Upper lobe of left lung (tissue), 6 donors: ENCODE measurements around the gene NCF4. TPM values are rescaled to one million over a fixed set of nuclear protein-coding genes. Genes with fewer than 3 reads are reported as not detected.

Experiments used
- ATAC-seq, 2 donors: fragments of 200-7000 bp; cut with Tn5 transposase; one replicate each; pipeline ENCODE4 v1.9.1; 2022; ENCODE audit warnings: mild to moderate bottlenecking in 2 of 2, moderate library complexity in 2 of 2; ENCODE audit not compliant: low FRiP score in 2 of 2
- DNase-seq, 2 donors: peaks; one replicate each; pipeline ENCODE4 v3.0.0-alpha.2; 2019 to 2020
- H3K27ac ChIP-seq, 4 donors: fragments of 200-600 bp; sonication (generic); one replicate each; pipeline ENCODE4 v1.5.1; 2016 to 2019
- H3K27me3 ChIP-seq, 4 donors: fragments of 200-600 bp; sonication (generic); one replicate each; pipeline ENCODE4 v1.5.1; 2017 to 2019
- H3K36me3 ChIP-seq, 4 donors: fragments of 200-600 bp; sonication (generic); one replicate each; pipeline ENCODE4 v1.5.1; 2016 to 2019
- H3K4me1 ChIP-seq, 4 donors: fragments of 200-600 bp; sonication (generic); one replicate each; pipeline ENCODE4 v1.5.1; 2018 to 2019
- H3K4me3 ChIP-seq, 4 donors: fragments of 200-600 bp; sonication (generic); one replicate each; pipeline ENCODE4 v1.5.1; 2017 to 2019; ENCODE audit warnings: mild to moderate bottlenecking in 2 of 4, moderate library complexity in 1 of 4
- H3K9me3 ChIP-seq, 4 donors: fragments of 200-600 bp; sonication (generic); one replicate each; pipeline ENCODE4 v1.5.1; 2018 to 2019
- EP300 ChIP-seq, 4 donors: sonication (generic); formaldehyde crosslinking; IDR thresholded peaks; one replicate each; pipeline ENCODE4 v1.5.1; 2017; ENCODE audit warnings: antibody characterized with exemption in 4 of 4, control low read depth in 2 of 4
- POLR2A ChIP-seq, 4 donors: fragments of 450-650 bp; IDR thresholded peaks; one replicate each; pipeline ENCODE4 v1.5.1; 2016 to 2017; ENCODE audit warnings: antibody characterized with exemption in 4 of 4, mild to moderate bottlenecking in 2 of 4
- POLR2AphosphoS5 ChIP-seq, 2 donors: sonication (generic); formaldehyde crosslinking; IDR thresholded peaks; one replicate each; pipeline ENCODE4 v1.5.1; 2017; ENCODE audit warnings: antibody characterized with exemption in 2 of 2
- WGBS, 2 donors: methylation state at CpG; one replicate each; pipeline ENCODE4 v1.1.5; 2017 to 2018; 5-methylcytosine and 5-hydroxymethylcytosine counted together
- total RNA-seq, 6 donors: library from RNA; depleted of rRNA in 4 of 6; stranded (reverse); fragments of >200 nt in 4 of 6; gene quantifications; one replicate each; pipeline versions ENCODE4 v1.1.0 to v1.2.1, GENCODE V29; 2016 to 2021
- TF ChIP-seq, protein P1 (sequence below), 6 experiments: fragments of 450-650 bp in 4 of 6; fragments of 200-600 bp in 2 of 6; sonication (generic) in 2 of 6; IDR thresholded peaks; one replicate each; pipeline ENCODE4 v1.5.1; 2016 to 2019; ENCODE audit warnings: antibody characterized with exemption in 6 of 6
- donor health status: DM: no; HTN: no; CAD: no; lungs with moderate emphysema.
- donor health status: DM: no; HTN: yes; CAD: no; lungs with severe emphysema.

NCF4 gene
- total RNA-seq, 6 donors from 2014 or later, result 28.2 to 72.5 (median 54.3) TPM

DNA sequence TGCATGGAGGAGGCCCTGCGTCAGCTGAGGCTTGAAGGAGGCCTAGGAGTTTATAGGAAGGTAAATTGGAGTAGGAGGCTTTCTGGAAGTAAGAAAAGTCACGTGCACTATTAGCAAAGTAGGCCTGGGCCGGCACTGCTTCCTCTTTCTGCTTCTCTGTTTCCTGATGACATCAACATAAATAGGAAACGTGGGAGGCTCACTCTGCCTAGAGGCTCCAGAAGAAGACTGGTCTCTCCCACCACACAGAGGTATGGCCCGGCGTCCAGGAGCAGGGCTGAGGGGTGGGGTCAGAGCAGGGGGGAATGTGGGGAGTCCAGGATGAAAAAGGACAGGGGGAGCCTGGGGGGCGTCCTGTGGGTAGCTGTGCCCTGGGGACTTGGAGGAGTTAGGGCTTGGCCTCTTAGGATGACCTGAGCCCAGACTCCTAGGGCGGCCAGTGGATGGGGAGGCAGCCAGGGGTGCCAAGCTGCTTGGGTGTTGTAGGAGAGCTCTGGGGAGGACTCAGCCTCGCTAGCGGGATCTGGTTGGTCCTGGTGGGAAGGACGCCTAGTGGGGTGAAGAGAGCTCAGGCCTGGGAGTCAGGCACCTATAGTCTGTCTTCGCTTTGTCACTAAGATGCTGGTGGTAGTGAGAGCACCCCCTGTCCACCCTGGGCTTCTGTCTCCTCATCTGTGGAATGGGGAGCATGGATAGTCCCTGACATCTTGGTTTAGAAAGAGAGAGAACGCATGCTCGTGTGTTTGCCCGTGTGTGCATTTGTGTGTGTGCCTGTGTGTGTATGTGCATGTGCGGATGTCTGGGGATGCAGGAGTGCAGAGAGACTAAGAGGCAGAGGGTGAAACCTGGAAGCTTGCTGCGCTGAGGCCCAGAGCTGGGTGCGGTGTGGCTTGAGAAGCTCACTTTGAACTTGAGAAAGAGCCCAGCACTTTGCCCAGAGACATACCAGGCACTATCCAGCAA lies 52.9 kb downstream of the NCF4 start, which contains the start of gene CSF2RB:
TSS of gene CSF2RB (plus strand) at position 202 of the 963 bp plus-strand sequence. CDS start 8,580 bp downstream, outside the sequence.
- TF ChIP-seq POLR2AphosphoS5 (IDR thresholded peaks at IDR 0.05), result peak in 1 of 2 donors; percentile 45
- TF ChIP-seq, protein P1, sequence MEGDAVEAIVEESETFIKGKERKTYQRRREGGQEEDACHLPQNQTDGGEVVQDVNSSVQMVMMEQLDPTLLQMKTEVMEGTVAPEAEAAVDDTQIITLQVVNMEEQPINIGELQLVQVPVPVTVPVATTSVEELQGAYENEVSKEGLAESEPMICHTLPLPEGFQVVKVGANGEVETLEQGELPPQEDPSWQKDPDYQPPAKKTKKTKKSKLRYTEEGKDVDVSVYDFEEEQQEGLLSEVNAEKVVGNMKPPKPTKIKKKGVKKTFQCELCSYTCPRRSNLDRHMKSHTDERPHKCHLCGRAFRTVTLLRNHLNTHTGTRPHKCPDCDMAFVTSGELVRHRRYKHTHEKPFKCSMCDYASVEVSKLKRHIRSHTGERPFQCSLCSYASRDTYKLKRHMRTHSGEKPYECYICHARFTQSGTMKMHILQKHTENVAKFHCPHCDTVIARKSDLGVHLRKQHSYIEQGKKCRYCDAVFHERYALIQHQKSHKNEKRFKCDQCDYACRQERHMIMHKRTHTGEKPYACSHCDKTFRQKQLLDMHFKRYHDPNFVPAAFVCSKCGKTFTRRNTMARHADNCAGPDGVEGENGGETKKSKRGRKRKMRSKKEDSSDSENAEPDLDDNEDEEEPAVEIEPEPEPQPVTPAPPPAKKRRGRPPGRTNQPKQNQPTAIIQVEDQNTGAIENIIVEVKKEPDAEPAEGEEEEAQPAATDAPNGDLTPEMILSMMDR (IDR thresholded peaks at IDR 0.05), result no peak
- no peak for TF ChIP-seq EP300 (IDR thresholded peaks at IDR 0.05)
- TF ChIP-seq POLR2A (IDR thresholded peaks at IDR 0.05), result peak in 1 of 4 donors; percentile 50
- peak; percentile 46 to 81 for DNase-seq
- H3K4me1 ChIP-seq, result peaks cover 8 to 13% (median 11%) of the 10 kb centered on the region in 4 donors
- no peaks in the 10 kb centered on the region for H3K27me3 ChIP-seq
- H3K27ac ChIP-seq, result peak within 1 kb of the TSS; percentile 65 to 88 (median 84)
- peak within 1 kb of the TSS in 3 of 4 donors; percentile 30 to 50 (median 48) for H3K4me3 ChIP-seq
- ATAC-seq, result peak; percentile 86 to 94
- 46 to 50% methylated on average over 17 to 18 of the region's 18 CpGs for WGBS, 2 donors
- H3K9me3 ChIP-seq, result no peaks in the 10 kb centered on the region
- no peaks in the 10 kb centered on the region for H3K36me3 ChIP-seq

DNA sequence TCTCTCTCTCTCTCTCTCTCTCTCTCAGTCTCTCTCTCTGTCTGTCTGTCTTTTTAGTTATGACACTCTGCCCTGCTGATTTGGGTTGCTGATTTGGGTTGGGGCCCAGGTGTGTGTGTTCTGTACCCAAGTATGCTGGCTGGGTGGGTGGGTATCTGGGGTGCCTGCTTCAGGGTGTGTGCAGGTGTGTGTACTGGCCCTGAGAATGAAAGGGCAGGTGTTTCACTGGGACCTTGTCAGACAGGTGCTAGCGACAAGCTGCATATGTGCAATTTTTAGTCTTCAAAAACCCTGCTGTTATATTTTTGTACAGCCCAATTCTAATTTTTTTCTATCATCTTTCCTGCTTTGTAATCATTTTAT lies 53.6 kb downstream of the NCF4 start:
- DNase-seq (no peak), ATAC-seq (no peak)
- H3K9me3 ChIP-seq, result no peaks in the 10 kb centered on the region
- TF ChIP-seq EP300 (IDR thresholded peaks at IDR 0.05) (no peak), POLR2AphosphoS5 (IDR thresholded peaks at IDR 0.05) (no peak), POLR2A (IDR thresholded peaks at IDR 0.05) (no peak)
- TF ChIP-seq, protein P1 (IDR thresholded peaks at IDR 0.05), result no peak
- H3K4me3 ChIP-seq, result peak overlapping the region in 3 of 4 donors; percentile 30 to 50 (median 48)
- H3K4me1 ChIP-seq, result peaks cover 8 to 13% (median 11%) of the 10 kb centered on the region in 4 donors
- no peaks in the 10 kb centered on the region for H3K36me3 ChIP-seq
- H3K27ac ChIP-seq, result peak overlapping the region; percentile 65 to 88 (median 84)
- no peaks in the 10 kb centered on the region for H3K27me3 ChIP-seq
- 89 to 100% methylated on average over 1 of the region's 1 CpG for WGBS, 2 donors

DNA sequence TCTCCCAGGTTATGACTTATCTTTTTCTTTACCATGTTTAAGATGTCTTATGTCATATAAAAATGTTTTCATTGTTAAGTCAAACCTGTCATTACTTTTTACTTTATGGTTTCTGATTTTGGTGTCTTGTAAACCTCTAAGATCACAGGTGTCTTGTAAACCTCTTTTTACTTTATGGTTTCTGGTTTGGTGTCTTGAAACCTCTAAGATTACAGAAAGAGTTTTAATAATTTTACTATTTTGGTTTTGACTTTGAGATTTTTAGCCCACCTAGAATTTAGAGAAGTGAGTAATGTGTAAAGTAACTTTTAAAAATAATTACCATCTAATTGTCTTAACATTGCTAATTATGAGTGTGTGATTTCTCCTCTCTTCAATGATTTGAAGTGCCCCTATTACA lies 55.2 kb downstream of the NCF4 start:
- DNase-seq (no peak), ATAC-seq (no peak)
- Histone ChIP-seq H3K36me3 (no peaks in the 10 kb centered on the region), H3K27ac (no peak overlapping the region), H3K27me3 (no peaks in the 10 kb centered on the region), H3K9me3 (no peaks in the 10 kb centered on the region), H3K4me1 (peaks cover 8 to 13% (median 11%) of the 10 kb centered on the region in 4 donors), H3K4me3 (no peak overlapping the region)
- TF ChIP-seq, protein P1 (IDR thresholded peaks at IDR 0.05), result no peak
- no peak for TF ChIP-seq POLR2A (IDR thresholded peaks at IDR 0.05)
- TF ChIP-seq POLR2AphosphoS5 (IDR thresholded peaks at IDR 0.05), result no peak
- TF ChIP-seq EP300 (IDR thresholded peaks at IDR 0.05), result no peak

DNA sequence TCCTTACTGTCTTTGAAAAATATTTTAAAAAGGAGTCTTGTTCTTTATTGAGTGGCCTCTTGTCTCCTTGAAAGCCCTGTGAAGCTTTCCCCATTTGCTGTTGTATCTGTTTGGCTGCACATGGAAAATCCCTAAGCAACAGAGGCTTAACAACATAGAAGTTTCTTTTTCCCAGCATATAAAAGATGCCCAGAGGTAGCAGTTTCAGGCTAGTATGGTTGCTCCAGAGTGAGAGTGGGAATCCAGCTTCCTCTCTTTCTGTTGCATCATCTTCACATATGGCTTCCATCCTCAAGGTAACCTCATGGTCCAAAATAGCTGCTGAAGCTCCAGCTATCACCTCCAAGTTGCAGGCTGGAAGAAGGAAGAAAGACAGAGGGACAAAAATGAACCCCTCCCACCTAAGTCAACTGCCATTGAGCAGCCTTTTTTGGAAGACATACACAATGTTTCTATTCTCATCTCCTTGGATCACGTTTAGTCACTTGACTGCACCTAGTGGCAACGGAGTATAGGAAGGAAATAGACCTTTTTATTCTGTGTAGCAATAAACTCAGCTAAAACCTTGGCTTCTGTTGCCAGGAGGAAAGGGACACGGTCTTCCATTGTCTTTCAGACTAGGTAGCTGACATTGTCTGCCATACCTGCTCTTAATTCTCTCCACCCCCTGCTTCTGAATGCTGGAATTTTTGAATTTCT lies 57.9 kb downstream of the NCF4 start:
- DNase-seq (no peak), ATAC-seq (no peak)
- Histone ChIP-seq H3K27ac (no peak overlapping the region), H3K4me1 (peaks cover 4 to 15% (median 13%) of the 10 kb centered on the region in 4 donors), H3K36me3 (peaks cover 0 to 4% (median 0%) of the 10 kb centered on the region in 4 donors), H3K9me3 (no peaks in the 10 kb centered on the region), H3K4me3 (no peak overlapping the region), H3K27me3 (no peaks in the 10 kb centered on the region)
- TF ChIP-seq, protein P1 (IDR thresholded peaks at IDR 0.05), result no peak
- TF ChIP-seq POLR2A (IDR thresholded peaks at IDR 0.05) (no peak), EP300 (IDR thresholded peaks at IDR 0.05) (no peak), POLR2AphosphoS5 (IDR thresholded peaks at IDR 0.05) (no peak)
- 68 to 73% methylated on average over 3 of the region's 3 CpGs for WGBS, 2 donors
